OCI-LY3 (cell line): Measurements from ENCODE around the gene UST.
A peak's percentile ranks its signal among the peaks of the same experiment; 100 is the strongest.

Experiments used
- H2AFZ ChIP-seq: fragments of 200-600, 300-600 bp; shearing (Covaris generic); 2 replicates; pipeline ENCODE4 v1.6.0; 2014; ENCODE audit warnings: antibody characterized with exemption, low read depth, low read length
- H3K27ac ChIP-seq: fragments of 200-600, 300-600 bp; sonication (generic); 2 replicates; pipeline ENCODE4 v1.5.1; 2014; ENCODE audit warnings: mild to moderate bottlenecking, low read length, moderate library complexity, mixed read lengths
- H3K27me3 ChIP-seq: fragments of 200-600, 300-600 bp; sonication (generic); 2 replicates; pipeline ENCODE4 v1.6.1; 2014; ENCODE audit warnings: low read depth, low read length, mixed read lengths
- H3K36me3 ChIP-seq: fragments of 200-600, 300-600 bp; sonication (generic); replicated peaks from 2 replicates; pipeline ENCODE3; 2014; ENCODE audit warnings: low read depth, low read length, mixed read lengths
- H3K4me1 ChIP-seq: fragments of 300-600, 200-600 bp; sonication (generic); 2 replicates; pipeline ENCODE4 v1.6.1; 2014; ENCODE audit warnings: low read length, mixed read lengths
- H3K4me2 ChIP-seq: fragments of 200-600, 300-600 bp; sonication (generic); 2 replicates; pipeline ENCODE4 v1.6.1; 2014; ENCODE audit warnings: low read length, mixed read lengths
- H3K4me3 ChIP-seq: fragments of 300-600, 200-600 bp; sonication (generic); 2 replicates; pipeline ENCODE4 v1.5.1; 2014; ENCODE audit warnings: antibody characterized with exemption, mild to moderate bottlenecking, low read length, moderate library complexity
- H3K79me2 ChIP-seq: fragments of 300-600, 200-600 bp; shearing (Covaris generic); 2 replicates; pipeline ENCODE4 v1.6.1; 2014; ENCODE audit warnings: mild to moderate bottlenecking, low read length, mixed read lengths
- H3K9ac ChIP-seq: fragments of 300-600, 200-600 bp; shearing (Covaris generic); 2 replicates; pipeline ENCODE4 v1.6.0; 2014; ENCODE audit warnings: mild to moderate bottlenecking, low read length, moderate library complexity
- H3K9me3 ChIP-seq: fragments of 200-600, 300-600 bp; shearing (Covaris generic); 2 replicates; pipeline ENCODE4 v1.6.1; 2014; ENCODE audit warnings: low read length, mixed read lengths; ENCODE audit not compliant: insufficient read depth
- H4K20me1 ChIP-seq: fragments of 200-600, 300-600 bp; sonication (generic); 2 replicates; pipeline ENCODE4 v1.6.1; 2016; ENCODE audit warnings: low read length, mixed read lengths; ENCODE audit not compliant: insufficient read depth
- EZH2phosphoT487 ChIP-seq: fragments of 200-600 bp; shearing (Covaris generic); IDR thresholded peaks from 2 replicates; pipeline ENCODE4 v1.6.1; 2018; ENCODE audit warnings: antibody characterized with exemption, mixed run types, low read depth
- TF ChIP-seq, protein P1 (sequence below): fragments of 200-600, 300-600 bp; sonication (generic); IDR thresholded peaks from 2 replicates; pipeline ENCODE4 v1.5.1; 2014; ENCODE audit warnings: antibody characterized with exemption, low read length, low read depth

The UST gene

DNA sequence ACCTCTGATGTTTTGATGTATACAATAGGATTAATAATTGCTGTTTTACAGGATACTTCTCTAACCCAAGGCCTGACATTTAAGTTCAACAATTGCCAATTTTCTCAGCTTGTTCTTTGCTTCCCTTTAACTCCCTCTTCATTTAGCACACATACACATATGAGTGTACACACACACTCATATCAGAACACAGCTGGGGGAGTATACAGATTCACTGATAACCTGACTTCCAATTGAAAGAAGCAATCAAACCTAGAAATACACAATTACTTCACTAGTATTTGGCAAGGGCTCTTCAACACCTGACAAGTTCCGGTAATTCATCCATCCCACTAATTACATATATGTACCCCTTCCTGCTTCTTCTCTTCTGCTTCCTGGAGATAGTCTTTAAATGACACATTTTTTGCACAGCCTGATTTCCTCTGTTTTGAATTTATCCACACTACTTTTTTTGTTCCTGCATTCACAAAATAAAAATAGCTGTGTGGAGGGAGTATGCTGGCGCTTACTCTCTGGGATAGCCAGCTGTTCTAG, 11.2 kb downstream of the UST start:
- peak overlapping the region; percentile 57 for H3K4me3 ChIP-seq
- peak overlapping the region; percentile 50; the same call in 1 of the 2 replicates for H3K9ac ChIP-seq
- no peaks in the 10 kb centered on the region for H4K20me1 ChIP-seq
- no peak overlapping the region for H2AFZ ChIP-seq
- H3K4me1 ChIP-seq, result peaks cover 62% of the 10 kb centered on the region
- 0 out of 2 replicates have a peak, but pooled peaks cover 3% of the 10 kb centered on the region for H3K9me3 ChIP-seq
- no peak for TF ChIP-seq EZH2phosphoT487
- TF ChIP-seq, protein P1, sequence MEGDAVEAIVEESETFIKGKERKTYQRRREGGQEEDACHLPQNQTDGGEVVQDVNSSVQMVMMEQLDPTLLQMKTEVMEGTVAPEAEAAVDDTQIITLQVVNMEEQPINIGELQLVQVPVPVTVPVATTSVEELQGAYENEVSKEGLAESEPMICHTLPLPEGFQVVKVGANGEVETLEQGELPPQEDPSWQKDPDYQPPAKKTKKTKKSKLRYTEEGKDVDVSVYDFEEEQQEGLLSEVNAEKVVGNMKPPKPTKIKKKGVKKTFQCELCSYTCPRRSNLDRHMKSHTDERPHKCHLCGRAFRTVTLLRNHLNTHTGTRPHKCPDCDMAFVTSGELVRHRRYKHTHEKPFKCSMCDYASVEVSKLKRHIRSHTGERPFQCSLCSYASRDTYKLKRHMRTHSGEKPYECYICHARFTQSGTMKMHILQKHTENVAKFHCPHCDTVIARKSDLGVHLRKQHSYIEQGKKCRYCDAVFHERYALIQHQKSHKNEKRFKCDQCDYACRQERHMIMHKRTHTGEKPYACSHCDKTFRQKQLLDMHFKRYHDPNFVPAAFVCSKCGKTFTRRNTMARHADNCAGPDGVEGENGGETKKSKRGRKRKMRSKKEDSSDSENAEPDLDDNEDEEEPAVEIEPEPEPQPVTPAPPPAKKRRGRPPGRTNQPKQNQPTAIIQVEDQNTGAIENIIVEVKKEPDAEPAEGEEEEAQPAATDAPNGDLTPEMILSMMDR, result no peak
- H3K36me3 ChIP-seq, result peaks cover 7% of the 10 kb centered on the region
- H3K27ac ChIP-seq, result peak overlapping the region; percentile 100
- no peaks in the 10 kb centered on the region for H3K27me3 ChIP-seq
- peaks cover 25% of the 10 kb centered on the region for H3K79me2 ChIP-seq
- peak overlapping the region; percentile 77 for H3K4me2 ChIP-seq

DNA sequence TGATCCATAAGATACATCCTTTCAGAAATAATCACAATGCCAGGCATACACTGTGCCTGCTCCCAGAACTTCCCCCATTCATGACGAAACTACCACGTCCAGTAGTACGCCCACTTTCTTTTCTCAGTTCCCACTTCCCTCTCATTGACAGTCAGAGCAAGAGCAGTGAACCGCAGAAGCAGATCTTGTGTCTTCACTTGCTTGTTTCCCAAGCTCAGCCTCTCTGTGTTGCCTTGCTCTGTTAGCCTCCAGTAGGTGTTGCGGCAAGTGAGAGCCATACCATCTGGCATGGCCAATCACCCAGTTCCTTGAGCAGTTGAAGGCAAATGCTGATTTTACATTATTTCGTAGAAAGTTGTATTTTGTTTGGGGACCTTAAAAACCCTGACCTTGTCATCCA, 11.7 kb downstream of the UST start:
- H3K9ac ChIP-seq, result peak overlapping the region; percentile 73
- no peaks in the 10 kb centered on the region for H4K20me1 ChIP-seq
- peaks cover 7% of the 10 kb centered on the region for H3K36me3 ChIP-seq
- 0 out of 2 replicates have a peak, but pooled peaks cover 3% of the 10 kb centered on the region for H3K9me3 ChIP-seq
- H3K27ac ChIP-seq, result peak overlapping the region; percentile 100
- H3K4me1 ChIP-seq, result peaks cover 66% of the 10 kb centered on the region
- H3K4me3 ChIP-seq, result peak overlapping the region; percentile 57
- no peaks in the 10 kb centered on the region for H3K27me3 ChIP-seq
- TF ChIP-seq EZH2phosphoT487, result peak; percentile 43; the same call in 1 of the 2 replicates
- TF ChIP-seq, protein P1, result no peak
- H3K4me2 ChIP-seq, result peak overlapping the region; percentile 85
- peaks cover 28% of the 10 kb centered on the region for H3K79me2 ChIP-seq
- no peak overlapping the region for H2AFZ ChIP-seq

DNA sequence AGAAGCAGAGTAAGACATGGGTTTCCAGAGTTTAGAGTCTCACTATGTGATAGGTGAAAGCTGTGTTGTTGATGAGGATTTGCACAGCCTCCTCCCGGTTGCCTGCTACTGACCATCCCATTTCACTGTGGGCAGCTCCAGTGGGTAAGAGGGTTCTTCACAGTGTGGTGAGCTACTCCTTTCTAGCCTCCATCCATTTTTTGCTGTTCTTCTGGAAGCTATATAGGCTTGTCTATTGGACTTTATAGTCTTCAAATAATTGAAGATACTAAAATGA, 13.4 kb downstream of the UST start:
- Histone ChIP-seq H3K27ac (peak overlapping the region; percentile 100), H3K27me3 (no peaks in the 10 kb centered on the region), H3K36me3 (peaks cover 7% of the 10 kb centered on the region), H3K9me3 (0 out of 2 replicates have a peak, but pooled peaks cover 3% of the 10 kb centered on the region), H3K4me1 (peaks cover 75% of the 10 kb centered on the region), H4K20me1 (no peaks in the 10 kb centered on the region), H2AFZ (no peak overlapping the region), H3K9ac (peak overlapping the region; percentile 79), H3K4me3 (peak overlapping the region; percentile 62), H3K4me2 (peak overlapping the region; percentile 96), H3K79me2 (peaks cover 27% of the 10 kb centered on the region)
- TF ChIP-seq EZH2phosphoT487, result no peak
- TF ChIP-seq, protein P1, result no peak

DNA sequence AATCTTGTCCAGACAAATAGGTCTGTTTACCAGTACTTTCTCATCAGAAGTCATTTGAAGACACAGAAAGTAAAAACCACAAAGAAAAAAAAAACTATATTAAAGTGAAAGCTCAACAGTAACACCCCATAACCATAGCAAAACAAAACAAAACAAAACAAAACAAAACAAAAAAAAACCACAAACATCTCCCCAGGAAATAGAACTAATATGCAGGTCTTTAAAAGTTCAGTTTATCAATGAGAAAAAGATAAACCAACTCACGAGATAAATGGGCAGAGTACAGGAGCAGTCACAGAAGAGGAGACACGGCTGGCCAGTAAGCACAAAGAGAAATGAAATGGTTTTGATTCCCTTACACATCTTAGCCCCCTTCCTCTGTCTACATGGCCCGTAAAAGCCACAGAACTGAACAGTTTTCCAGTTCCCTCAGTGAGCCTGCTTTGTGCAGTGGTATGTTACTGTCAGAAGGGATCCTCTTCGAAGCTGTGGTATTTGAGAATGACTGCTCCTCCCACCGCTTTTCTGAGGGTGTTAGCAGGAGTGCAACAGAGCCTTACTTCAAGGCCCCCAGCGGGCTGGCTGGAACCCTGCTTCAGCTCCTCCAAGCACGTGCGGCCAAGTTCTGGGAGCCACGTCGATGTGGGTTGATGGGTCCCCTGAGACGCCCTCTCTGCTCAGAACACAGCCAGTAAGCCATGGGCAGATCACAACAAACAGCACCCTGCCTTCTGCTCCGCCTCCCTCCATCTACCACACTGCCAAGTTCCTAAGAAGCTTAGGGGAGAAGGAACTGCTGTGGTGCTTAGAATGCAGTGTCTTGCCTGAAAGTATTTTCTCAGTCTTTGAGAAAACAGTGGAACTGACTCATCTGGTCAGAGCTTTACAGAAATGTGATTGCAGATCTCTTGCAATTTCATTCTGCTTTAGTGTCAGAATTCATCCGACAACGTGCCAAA, 14.0 kb downstream of the UST start:
- H3K4me3 ChIP-seq, result peak overlapping the region; percentile 62
- peaks cover 75% of the 10 kb centered on the region for H3K4me1 ChIP-seq
- peaks cover 7% of the 10 kb centered on the region for H3K36me3 ChIP-seq
- no peak overlapping the region for H2AFZ ChIP-seq
- H3K79me2 ChIP-seq, result peaks cover 27% of the 10 kb centered on the region
- H3K27me3 ChIP-seq, result no peaks in the 10 kb centered on the region
- H4K20me1 ChIP-seq, result no peaks in the 10 kb centered on the region
- TF ChIP-seq EZH2phosphoT487, result no peak
- TF ChIP-seq, protein P1, result no peak
- peak overlapping the region; percentile 100 for H3K27ac ChIP-seq
- peak overlapping the region; percentile 79 for H3K9ac ChIP-seq
- 0 out of 2 replicates have a peak, but pooled peaks cover 3% of the 10 kb centered on the region for H3K9me3 ChIP-seq
- H3K4me2 ChIP-seq, result peak overlapping the region; percentile 96
